Vagina (tissue), 2 donors: Measurements from ENCODE around the gene PCSK6.
"Not testable (repeated sequence)": the region's sequence is repeated elsewhere in the genome, so short reads cannot be mapped to it uniquely, and the experiment has no call there.

ENCODE experiments used
- POLR2AphosphoS5 ChIP-seq, 2 donors: sonication (generic); formaldehyde crosslinking; IDR thresholded peaks; one replicate each; pipeline ENCODE4 v1.9.0; 2017; ENCODE audit warnings: antibody characterized with exemption in 2 of 2, mild to moderate bottlenecking in 2 of 2, low read depth in 1 of 2; ENCODE audit not compliant: insufficient read depth in 1 of 2
- TF ChIP-seq, protein P1 (sequence below), 3 experiments: fragments of 450-650 bp in 2 of 3; fragments of 200-600 bp in 1 of 3; sonication (generic) in 1 of 3; IDR thresholded peaks; one replicate each; pipeline ENCODE4 v1.5.1; 2017 to 2019; ENCODE audit warnings: antibody characterized with exemption in 3 of 3, mild to moderate bottlenecking in 2 of 3, moderate library complexity in 2 of 3

GRCh38 chr15:101402883-101403282, 86.6 kb downstream of the PCSK6 start:
- TF ChIP-seq POLR2AphosphoS5 (IDR thresholded peaks at IDR 0.05; ENCODE audit: insufficient read depth in 1 of 2, low read depth in 1 of 2), result not testable (repeated sequence)
- TF ChIP-seq, protein P1, sequence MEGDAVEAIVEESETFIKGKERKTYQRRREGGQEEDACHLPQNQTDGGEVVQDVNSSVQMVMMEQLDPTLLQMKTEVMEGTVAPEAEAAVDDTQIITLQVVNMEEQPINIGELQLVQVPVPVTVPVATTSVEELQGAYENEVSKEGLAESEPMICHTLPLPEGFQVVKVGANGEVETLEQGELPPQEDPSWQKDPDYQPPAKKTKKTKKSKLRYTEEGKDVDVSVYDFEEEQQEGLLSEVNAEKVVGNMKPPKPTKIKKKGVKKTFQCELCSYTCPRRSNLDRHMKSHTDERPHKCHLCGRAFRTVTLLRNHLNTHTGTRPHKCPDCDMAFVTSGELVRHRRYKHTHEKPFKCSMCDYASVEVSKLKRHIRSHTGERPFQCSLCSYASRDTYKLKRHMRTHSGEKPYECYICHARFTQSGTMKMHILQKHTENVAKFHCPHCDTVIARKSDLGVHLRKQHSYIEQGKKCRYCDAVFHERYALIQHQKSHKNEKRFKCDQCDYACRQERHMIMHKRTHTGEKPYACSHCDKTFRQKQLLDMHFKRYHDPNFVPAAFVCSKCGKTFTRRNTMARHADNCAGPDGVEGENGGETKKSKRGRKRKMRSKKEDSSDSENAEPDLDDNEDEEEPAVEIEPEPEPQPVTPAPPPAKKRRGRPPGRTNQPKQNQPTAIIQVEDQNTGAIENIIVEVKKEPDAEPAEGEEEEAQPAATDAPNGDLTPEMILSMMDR (IDR thresholded peaks at IDR 0.05), result not testable (repeated sequence)
